Left lung (tissue), 10 donors: ENCODE data around the gene PAQR5. TPM values are rescaled to one million over a fixed set of nuclear protein-coding genes. Genes with fewer than 3 reads are reported as not detected.
A peak's percentile ranks its signal among the peaks of the same experiment; 100 is the strongest.

Experiments used
- ATAC-seq: fragments of 200-7000 bp; cut with Tn5 transposase; one replicate; pipeline ENCODE4 v1.9.1; 2020; ENCODE audit warnings: moderate library complexity
- DNase-seq, 4 donors: peaks; one replicate each; pipeline ENCODE4 v3.0.0-alpha.2; 2013 to 2020
- H3K27ac ChIP-seq, 2 donors: fragments of 200-600 bp; sonication (generic) in 1 of 2; one replicate each; pipeline versions ENCODE4 v1.5.0 to v1.8.0; 2020 to 2021
- H3K27me3 ChIP-seq, 2 donors: fragments of 200-600 bp; sonication (generic) in 1 of 2; one replicate each; pipeline versions ENCODE4 v1.5.0 to v1.8.0; 2020 to 2021
- H3K36me3 ChIP-seq, 2 donors: fragments of 200-600 bp; sonication (generic) in 1 of 2; one replicate each; pipeline versions ENCODE4 v1.5.0 to v1.8.0; 2020 to 2021
- H3K4me1 ChIP-seq, 2 donors: fragments of 200-600 bp; one replicate each; pipeline ENCODE4 v1.8.0; 2021
- H3K4me3 ChIP-seq, 2 donors: fragments of 200-600 bp; sonication (generic) in 1 of 2; one replicate each; pipeline versions ENCODE4 v1.5.0 to v1.8.0; 2020 to 2021; ENCODE audit warnings: mild to moderate bottlenecking in 1 of 2
- H3K9me3 ChIP-seq, 2 donors: fragments of 200-600 bp; sonication (generic) in 1 of 2; one replicate each; pipeline versions ENCODE4 v1.5.0 to v1.8.0; 2020 to 2021
- CTCF ChIP-seq, 2 donors: fragments of 200-600 bp; sonication (generic) in 1 of 2; IDR thresholded peaks; one replicate each; pipeline versions ENCODE4 v1.5.0 to v1.8.0; 2021; ENCODE audit warnings: antibody characterized with exemption in 2 of 2
- intact Hi-C, 2 donors: fragments of 100-400 bp; cut with DNase I; formaldehyde crosslinking; loops; one replicate each; pipeline versions ENCODE4 v1.11.2 to v1.14.2; 2022
- polyA plus RNA-seq, 6 donors: library from polyadenylated mRNA; unstranded; fragments of 120-200 nt; gene quantifications; one replicate each; pipeline ENCODE4 v1.2.1, GENCODE V29; 2013; ENCODE audit not compliant: insufficient read length in 6 of 6
- total RNA-seq, 2 donors: library from RNA; stranded (reverse); fragmentation: NEBNext Ultra II Directional; extraction: Animal tissue kit (Norgen Biotek cat#: 25700); gene quantifications; one replicate each; pipeline ENCODE4 v1.2.1, GENCODE V29; 2021
- donor health status: DM: no; HTN: yes; CAD: no.
- donor health status: DM: no; HTN: no; CAD: no.

PAQR5 gene
- total and polyA plus RNA-seq, 8 donors, result 6.2 to 17.7 (median 7.5) TPM

DNA sequence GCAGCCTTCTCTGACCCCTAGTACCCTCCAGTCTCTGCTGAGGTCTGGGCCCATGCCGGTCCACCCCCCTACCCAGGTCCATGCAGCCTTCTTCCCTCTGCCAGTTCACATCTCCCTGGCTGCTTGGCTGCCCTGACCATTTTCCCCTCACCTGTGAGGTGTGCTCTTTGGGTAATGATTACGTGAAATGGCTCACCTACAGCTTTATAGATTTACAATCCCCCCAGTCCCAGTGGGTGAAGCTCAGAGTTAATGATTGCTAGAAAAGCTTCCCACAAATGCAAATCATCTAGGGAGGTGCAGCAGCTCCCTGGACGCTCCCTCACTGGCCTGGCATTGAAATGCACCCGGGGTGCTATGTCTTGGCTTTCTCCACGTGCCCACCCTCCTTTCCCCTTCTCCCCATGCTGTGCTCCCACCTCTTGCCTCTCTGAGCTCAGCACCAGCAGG lies 18.7 kb downstream of the PAQR5 start:
- intact Hi-C loops, result no loop called here
- H3K36me3 ChIP-seq, result no peaks in the 10 kb centered on the region
- no peaks in the 10 kb centered on the region for H3K27me3 ChIP-seq
- TF ChIP-seq CTCF (IDR thresholded peaks at IDR 0.05), result no peak
- no peak for ATAC-seq
- no peak overlapping the region for H3K4me3 ChIP-seq
- no peak for DNase-seq
- no peaks in the 10 kb centered on the region for H3K9me3 ChIP-seq
- peaks cover 0 to 22% of the 10 kb centered on the region in 2 donors for H3K4me1 ChIP-seq
- no peak overlapping the region for H3K27ac ChIP-seq

GRCh38 chr15:69318033-69318432 lies 19.3 kb downstream of the PAQR5 start:
- H3K4me3 ChIP-seq, result no peak overlapping the region
- H3K4me1 ChIP-seq, result peaks cover 0 to 18% of the 10 kb centered on the region in 2 donors
- DNase-seq, result no peak
- intact Hi-C loops, result no loop called here
- H3K36me3 ChIP-seq, result no peaks in the 10 kb centered on the region
- no peaks in the 10 kb centered on the region for H3K9me3 ChIP-seq
- ATAC-seq, result no peak
- H3K27ac ChIP-seq, result no peak overlapping the region
- H3K27me3 ChIP-seq, result no peaks in the 10 kb centered on the region
- no peak for TF ChIP-seq CTCF (IDR thresholded peaks at IDR 0.05)

DNA sequence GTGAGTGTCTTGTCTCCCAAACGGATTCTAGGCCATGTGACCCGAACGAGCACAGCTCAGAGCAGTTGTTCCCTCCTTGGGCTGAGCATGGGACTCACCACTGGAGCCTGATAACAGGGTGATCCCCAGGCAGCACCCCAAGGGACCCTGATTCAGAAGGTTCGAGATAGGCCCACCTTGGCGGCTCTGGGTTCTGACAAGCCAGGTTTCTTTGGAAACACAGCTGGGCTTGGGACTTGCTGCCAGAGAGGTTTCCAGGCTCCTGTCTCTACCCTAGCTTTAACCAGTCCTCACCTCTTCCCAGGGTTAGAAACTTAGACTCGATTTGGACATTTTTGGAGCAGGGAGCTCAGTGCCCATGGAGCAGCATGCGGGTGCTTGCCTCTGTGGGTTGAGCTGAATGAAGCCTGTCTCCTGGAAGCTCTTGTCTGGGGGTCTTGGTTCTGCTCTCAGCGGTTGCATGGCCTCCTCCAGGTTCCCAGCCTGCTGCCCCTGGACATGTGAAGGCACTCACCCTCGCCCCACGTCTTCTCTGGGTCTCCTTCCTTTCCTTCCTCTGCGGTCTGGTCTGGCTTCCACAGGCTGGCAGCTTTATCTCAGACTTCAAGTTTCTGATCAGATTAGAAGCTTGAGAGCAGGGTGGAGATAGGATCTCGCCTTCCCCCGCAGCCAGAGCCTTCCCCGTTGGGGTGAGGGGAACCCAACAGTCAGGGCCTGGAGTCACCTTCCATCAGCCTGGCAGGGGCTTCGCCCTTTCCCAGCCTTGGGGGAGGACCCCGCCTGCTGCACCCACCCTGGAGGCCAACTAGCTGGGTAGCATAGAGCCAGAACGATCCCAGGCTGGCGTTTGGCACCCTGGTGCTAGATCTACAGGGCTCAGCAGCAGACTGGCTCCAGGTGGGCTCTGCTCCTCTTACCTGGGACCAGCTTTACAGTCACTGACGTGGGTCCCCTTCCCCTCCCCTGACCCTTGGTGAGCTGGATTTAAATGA lies 21.0 kb downstream of the PAQR5 start:
- TF ChIP-seq CTCF (IDR thresholded peaks at IDR 0.05), result no peak
- Histone ChIP-seq H3K4me3 (no peak overlapping the region), H3K9me3 (no peaks in the 10 kb centered on the region), H3K27ac (no peak overlapping the region), H3K4me1 (peaks cover 0 to 11% of the 10 kb centered on the region in 2 donors), H3K27me3 (no peaks in the 10 kb centered on the region), H3K36me3 (no peaks in the 10 kb centered on the region)
- no peak for ATAC-seq
- intact Hi-C loops, result no loop called here
- DNase-seq, result no peak

- peak in 2 of 4 donors; percentile 65 to 67 for DNase-seq
- Histone ChIP-seq H3K4me1 (peaks cover 0 to 11% of the 10 kb centered on the region in 2 donors), H3K27ac (peak overlapping the region in 1 of 2 donors; percentile 19), H3K9me3 (no peaks in the 10 kb centered on the region), H3K4me3 (no peak overlapping the region), H3K27me3 (no peaks in the 10 kb centered on the region), H3K36me3 (no peaks in the 10 kb centered on the region)
- no peak for ATAC-seq
- intact Hi-C loops, result no loop called here
- no peak for TF ChIP-seq CTCF (IDR thresholded peaks at IDR 0.05)
Observed at GRCh38 chr15:69320977-69321554, 22.4 kb downstream of the PAQR5 start.

DNA sequence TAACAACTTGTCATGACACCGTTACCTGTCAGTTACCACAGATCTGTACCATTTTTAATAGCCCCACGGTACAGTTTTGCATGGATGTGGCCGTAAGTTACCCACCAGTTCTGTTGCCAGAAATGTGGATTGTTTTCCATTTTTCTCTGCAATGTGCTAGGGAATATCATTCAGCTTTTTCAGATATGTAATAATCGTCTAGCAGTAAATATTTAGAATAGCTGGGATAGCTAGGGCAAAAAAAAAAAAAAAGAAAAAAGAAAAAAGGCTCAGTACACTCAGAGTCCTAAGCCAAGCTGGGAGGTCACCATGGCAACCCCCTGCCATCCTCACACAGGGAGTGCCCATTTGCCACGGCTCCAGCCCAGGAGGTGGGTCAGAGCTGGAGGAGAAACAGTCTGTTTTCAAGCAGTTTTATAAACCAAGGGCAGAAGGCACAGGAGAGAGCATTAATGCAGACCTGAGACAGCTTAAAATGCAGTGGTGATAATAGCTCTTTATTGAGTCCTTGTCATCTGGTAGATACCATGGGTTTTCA lies 25.2 kb downstream of the PAQR5 start:
- DNase-seq, result no peak
- no peak for ATAC-seq

More for the DNA sequence above, 25.2 kb downstream of the PAQR5 start:
- Histone ChIP-seq H3K4me1 (peaks cover 0 to 8% of the 10 kb centered on the region in 2 donors), H3K27ac (no peak overlapping the region), H3K27me3 (no peaks in the 10 kb centered on the region), H3K4me3 (no peak overlapping the region), H3K36me3 (no peaks in the 10 kb centered on the region), H3K9me3 (no peaks in the 10 kb centered on the region)
- TF ChIP-seq CTCF (IDR thresholded peaks at IDR 0.05), result no peak
- intact Hi-C loops, result no loop called here
